Upper lobe of left lung (tissue), 4 donors: ENCODE measurements around the gene INPP4B.

ENCODE experiments used
- EP300 ChIP-seq, 4 donors: sonication (generic); formaldehyde crosslinking; IDR thresholded peaks; one replicate each; pipeline ENCODE4 v1.5.1; 2017; ENCODE audit warnings: antibody characterized with exemption in 4 of 4, control low read depth in 2 of 4
- POLR2A ChIP-seq, 4 donors: fragments of 450-650 bp; IDR thresholded peaks; one replicate each; pipeline ENCODE4 v1.5.1; 2016 to 2017; ENCODE audit warnings: antibody characterized with exemption in 4 of 4, mild to moderate bottlenecking in 2 of 4
- TF ChIP-seq, protein P1 (sequence below), 6 experiments: fragments of 450-650 bp in 4 of 6; fragments of 200-600 bp in 2 of 6; sonication (generic) in 2 of 6; IDR thresholded peaks; one replicate each; pipeline ENCODE4 v1.5.1; 2016 to 2019; ENCODE audit warnings: antibody characterized with exemption in 6 of 6

- no peak for TF ChIP-seq EP300 (IDR thresholded peaks at IDR 0.05)
- TF ChIP-seq, protein P1, sequence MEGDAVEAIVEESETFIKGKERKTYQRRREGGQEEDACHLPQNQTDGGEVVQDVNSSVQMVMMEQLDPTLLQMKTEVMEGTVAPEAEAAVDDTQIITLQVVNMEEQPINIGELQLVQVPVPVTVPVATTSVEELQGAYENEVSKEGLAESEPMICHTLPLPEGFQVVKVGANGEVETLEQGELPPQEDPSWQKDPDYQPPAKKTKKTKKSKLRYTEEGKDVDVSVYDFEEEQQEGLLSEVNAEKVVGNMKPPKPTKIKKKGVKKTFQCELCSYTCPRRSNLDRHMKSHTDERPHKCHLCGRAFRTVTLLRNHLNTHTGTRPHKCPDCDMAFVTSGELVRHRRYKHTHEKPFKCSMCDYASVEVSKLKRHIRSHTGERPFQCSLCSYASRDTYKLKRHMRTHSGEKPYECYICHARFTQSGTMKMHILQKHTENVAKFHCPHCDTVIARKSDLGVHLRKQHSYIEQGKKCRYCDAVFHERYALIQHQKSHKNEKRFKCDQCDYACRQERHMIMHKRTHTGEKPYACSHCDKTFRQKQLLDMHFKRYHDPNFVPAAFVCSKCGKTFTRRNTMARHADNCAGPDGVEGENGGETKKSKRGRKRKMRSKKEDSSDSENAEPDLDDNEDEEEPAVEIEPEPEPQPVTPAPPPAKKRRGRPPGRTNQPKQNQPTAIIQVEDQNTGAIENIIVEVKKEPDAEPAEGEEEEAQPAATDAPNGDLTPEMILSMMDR (IDR thresholded peaks at IDR 0.05) = no peak
- TF ChIP-seq POLR2A (IDR thresholded peaks at IDR 0.05) = no peak
These were observed 765.1 kb downstream of the INPP4B start for GRCh38 chr4:142081025-142081424.
